ENCODE measurements around the gene RAB10. TPM values are rescaled to one million over a fixed set of nuclear protein-coding genes. Genes with fewer than 3 reads are reported as not detected.
"Not testable (repeated sequence)": the region's sequence is repeated elsewhere in the genome, so short reads cannot be mapped to it uniquely, and the experiment has no call there.

Gene RAB10
- total RNA-seq, 1 donor from 2014 or later: 455 TPM

GRCh38 chr2:26164231-26164630 lies 130.3 kb downstream of the RAB10 start:
- ATAC-seq: no peak

- ATAC-seq: no peak
These were observed 130.8 kb downstream of the RAB10 start for GRCh38 chr2:26164641-26165211.

- no peak for ATAC-seq
These were observed 131.5 kb downstream of the RAB10 start for GRCh38 chr2:26165403-26165802.

- not testable (repeated sequence) for ATAC-seq
These were observed 132.7 kb downstream of the RAB10 start for GRCh38 chr2:26166541-26166940.

- ATAC-seq: no peak
These were observed 134.9 kb downstream of the RAB10 start for GRCh38 chr2:26168785-26169184.

GRCh38 chr2:26169226-26169625 lies 135.3 kb downstream of the RAB10 start:
- no peak for ATAC-seq

- ATAC-seq: no peak
These were observed 136.0 kb downstream of the RAB10 start for GRCh38 chr2:26169681-26170414.

GRCh38 chr2:26170795-26171194 lies 136.9 kb downstream of the RAB10 start:
- no peak for ATAC-seq

GRCh38 chr2:26172189-26172870 lies 138.4 kb downstream of the RAB10 start:
- no peak for ATAC-seq

- ATAC-seq: peak; percentile 10
These were observed 139.2 kb downstream of the RAB10 start, which contains the start of gene GAREM2 for GRCh38 chr2:26172871-26173775. TSS of gene GAREM2 (plus strand) at chr2:26173088. CDS start at chr2:26173221, 133 bp downstream.

- ATAC-seq: no peak
These were observed 140.0 kb downstream of the RAB10 start for GRCh38 chr2:26173776-26174482.

GRCh38 chr2:26174691-26175465 lies 141.0 kb downstream of the RAB10 start:
- ATAC-seq: no peak

GRCh38 chr2:26175466-26176278 lies 141.8 kb downstream of the RAB10 start:
- no peak for ATAC-seq

GRCh38 chr2:26176279-26176615 lies 142.4 kb downstream of the RAB10 start:
- no peak for ATAC-seq

GRCh38 chr2:26177122-26177521 lies 143.2 kb downstream of the RAB10 start:
- no peak for ATAC-seq

- no peak for ATAC-seq
These were observed 144.4 kb downstream of the RAB10 start for GRCh38 chr2:26178246-26178645.

- peak; percentile 47 for ATAC-seq
These were observed 145.0 kb downstream of the RAB10 start for GRCh38 chr2:26178746-26179436.

- ATAC-seq: peak; percentile 12
These were observed 145.6 kb downstream of the RAB10 start for GRCh38 chr2:26179446-26179913.

GRCh38 chr2:26182441-26182840 lies 148.6 kb downstream of the RAB10 start:
- ATAC-seq: no peak

All from esophagus mucosa (tissue), 1 donor.